GM12878 (cell line): ENCODE measurements around the gene OXTR. TPM values are rescaled to one million over a fixed set of nuclear protein-coding genes. Genes with fewer than 3 reads are reported as not detected.

Experiments
- ATAC-seq: fragments of 200-7000 bp; cut with Tn5 transposase; 3 replicates; pipeline ENCODE4 v1.9.1; 2020; ENCODE audit warnings: mild to moderate bottlenecking, moderate library complexity
- BruUV-seq: library from RNA; stranded (reverse); fragments of 400-500 nt; replicated peaks from 2 replicates; lab custom pipeline; 2021; lab: Mats Ljungman, UMichigan
- CTCF ChIA-PET: fragments of 300-600 bp; sonication (Branson Sonifier 250); formaldehyde crosslinking; extraction: SDS; loops from one replicate; lab custom pipeline; 2021; ENCODE audit warnings: inconsistent platforms; lab: Yijun Ruan, JAX
- POLR2A ChIA-PET: fragments of 350-600 bp; formaldehyde crosslinking; extraction: SDS; loops from one replicate; lab custom pipeline; 2021; ENCODE audit warnings: inconsistent platforms; lab: Charles Lee
- RAD21 ChIA-PET: fragments of 300-600 bp; sonication (Branson Sonifier 250); formaldehyde crosslinking; loops from one replicate; lab custom pipeline; 2023; ENCODE audit warnings: antibody characterized with exemption; ENCODE audit not compliant: unreplicated experiment; lab: Charles Lee
- SMC1A ChIA-PET: fragments of 300-600 bp; sonication (Branson Sonifier 250); formaldehyde crosslinking; loops from one replicate; lab custom pipeline; 2023; ENCODE audit not compliant: unreplicated experiment, uncharacterized antibody; lab: Charles Lee
- DNase-seq: peaks from one replicate; pipeline ENCODE4 v3.0.0-alpha.2; 2011; ENCODE audit warnings: low read depth, low spot score
- FAIRE-seq: peaks from 3 replicates; lab custom pipeline; 2011; peaks lifted over from hg19 to GRCh38; lab: Jason Lieb, UNC
- H2AFZ ChIP-seq: 2 replicates; pipeline ENCODE4 v1.6.0; 2011; ENCODE audit warnings: low read depth, low read length, control low read depth; ENCODE audit not compliant: control insufficient read depth
- H3K27ac ChIP-seq: 2 replicates; pipeline ENCODE4 v1.5.1; 2011; ENCODE audit warnings: control low read depth; ENCODE audit not compliant: control insufficient read depth, insufficient read depth
- H3K27me3 ChIP-seq, 2 experiments: replicated peaks in 1 of 2; 2 replicates each; pipeline versions ENCODE4 v1.6.0 to v1.6.1; 2011; ENCODE audit warnings: low read length in 1 of 2; ENCODE audit not compliant: control insufficient read depth in 2 of 2, insufficient read depth in 2 of 2
- H3K36me3 ChIP-seq, 2 experiments: 2 replicates each; pipeline ENCODE4 v1.5.1; 2011; ENCODE audit warnings: low read length in 1 of 2; ENCODE audit not compliant: control insufficient read depth in 2 of 2, insufficient read depth in 2 of 2
- H3K4me1 ChIP-seq: 2 replicates; pipeline ENCODE4 v1.6.1; 2011; ENCODE audit warnings: mild to moderate bottlenecking, low read length, moderate library complexity, mixed read lengths; ENCODE audit not compliant: control insufficient read depth, insufficient read depth
- H3K4me2 ChIP-seq: 2 replicates; pipeline ENCODE4 v1.6.0; 2011; ENCODE audit warnings: control low read depth; ENCODE audit not compliant: control insufficient read depth, insufficient read depth
- H3K4me3 ChIP-seq: fragments of 200-600 bp; sonication (generic); 2 replicates; pipeline ENCODE4 v1.5.1; 2016
- H3K79me2 ChIP-seq: 2 replicates; pipeline ENCODE4 v1.6.0; 2011; ENCODE audit warnings: low read length; ENCODE audit not compliant: control insufficient read depth, insufficient read depth
- H3K9ac ChIP-seq: 2 replicates; pipeline ENCODE4 v1.8.0; 2011; ENCODE audit warnings: low read length, control low read depth, mixed read lengths; ENCODE audit not compliant: control insufficient read depth, insufficient read depth
- H3K9me3 ChIP-seq: replicated peaks from 3 replicates; pipeline ENCODE4 v1.5.1; 2011; ENCODE audit warnings: mild to moderate bottlenecking, low read length; ENCODE audit not compliant: control insufficient read depth, insufficient read depth
- H4K20me1 ChIP-seq: 2 replicates; pipeline ENCODE4 v1.6.0; 2011; ENCODE audit not compliant: control insufficient read depth, insufficient read depth
- ATF2 ChIP-seq: IDR thresholded peaks from 2 replicates; pipeline ENCODE4 v1.6.1; 2012; ENCODE audit warnings: low read length, inconsistent platforms
- CEBPB ChIP-seq, 2 experiments: fragments of 150-350 bp in 1 of 2; IDR thresholded peaks; 2 replicates each; pipeline ENCODE4 v1.6.1; 2012 to 2014; ENCODE audit warnings: low read depth in 2 of 2, low read length in 2 of 2, borderline replicate concordance in 1 of 2, inconsistent platforms in 1 of 2
- E4F1 ChIP-seq: fragments of 450-650 bp; IDR thresholded peaks from 2 replicates; pipeline ENCODE4 v1.6.1; 2018; ENCODE audit warnings: borderline replicate concordance, mild to moderate bottlenecking; ENCODE audit not compliant: partially characterized antibody
- GABPA ChIP-seq: IDR thresholded peaks from 2 replicates; pipeline ENCODE4 v1.6.1; 2014; ENCODE audit warnings: antibody characterized with exemption, low read depth, mild to moderate bottlenecking, inconsistent platforms
- NBN ChIP-seq: fragments of 450-650 bp; IDR thresholded peaks from 2 replicates; pipeline ENCODE4 v1.6.1; 2016
- NR2C1 ChIP-seq: fragments of 450-650 bp; IDR thresholded peaks from 2 replicates; pipeline ENCODE4 v1.6.1; 2017; ENCODE audit warnings: antibody characterized with exemption, mild to moderate bottlenecking, moderate library complexity
- PAX5 ChIP-seq: IDR thresholded peaks from 2 replicates; pipeline ENCODE4 v1.6.1; 2011; ENCODE audit warnings: low read depth, low read length, borderline replicate concordance
- POLR2A ChIP-seq: IDR thresholded peaks from 2 replicates; pipeline ENCODE4 v1.6.1; 2011; ENCODE audit warnings: low read depth, mild to moderate bottlenecking, low read length
- ZNF274 ChIP-seq: IDR thresholded peaks from one replicate; pipeline ENCODE4 v1.8.0; 2011; ENCODE audit not compliant: insufficient read length, insufficient read depth
- ZNF592 ChIP-seq: fragments of 450-650 bp; IDR thresholded peaks from 2 replicates; pipeline ENCODE4 v1.6.1; 2017; ENCODE audit warnings: mild to moderate bottlenecking, moderate library complexity
- WGBS: methylation state at CpG from one replicate; pipeline ENCODE4 v1.1.6; 2016; ENCODE audit warnings: low lambda C conversion rate; ENCODE audit not compliant: insufficient replicate concordance, insufficient coverage; ENCODE audit errors: missing lambda C conversion rate; 5-methylcytosine and 5-hydroxymethylcytosine counted together
- in situ Hi-C: fragments of 300-500 bp; cut with MboI; formaldehyde crosslinking; loops from 9 replicates; pipeline ENCODE4 v1.14.3; 2018; ENCODE audit warnings: mixed read lengths
- intact Hi-C: fragments of 100-400 bp; cut with micrococcal nuclease; formaldehyde crosslinking; loops from one replicate; pipeline ENCODE4 v1.14.2; 2022; ENCODE audit not compliant: unreplicated experiment
- polyA plus RNA-seq, 11 experiments: library from polyadenylated mRNA; depleted of rRNA in 4 of 11; unstranded in 6 of 11; stranded (reverse) in 5 of 11; fragments of >200 nt; fragmentation: Nextera tagmentation in 4 of 11; fragmentation: Illumina TruSeq in 1 of 11; extraction: Ambion mirVana in 4 of 11; extraction: Trizol in 1 of 11; gene quantifications; 1 replicate in 1 of 11; 2 replicates in 10 of 11; pipeline versions ENCODE4 v1.2.1 to v1.2.3, GENCODE V29; 2011 to 2016; ENCODE audit warnings: inconsistent platforms in 2 of 11, missing spikeins in 2 of 11, low read depth in 1 of 11
- total RNA-seq, 4 experiments: library from RNA; depleted of rRNA in 3 of 4; stranded (reverse); fragments of >200 nt in 3 of 4; fragmentation: Illumina TruSeq in 1 of 4; extraction: Trizol in 1 of 4; gene quantifications; 2 replicates each; pipeline versions ENCODE4 v1.2.1 to v1.2.3, GENCODE V29; 2013 to 2021
- TF ChIP-seq, protein P1 (sequence below): IDR thresholded peaks from 2 replicates; pipeline ENCODE4 v1.6.1; 2011; ENCODE audit warnings: borderline replicate concordance, low read depth, mild to moderate bottlenecking, moderate library complexity, mixed read lengths, low read length; ENCODE audit not compliant: insufficient read depth; ENCODE audit errors: extremely low read length

The OXTR gene
- total and polyA plus RNA-seq, 10 of the 15 experiments (the other 5 are each of a cell fraction or from before 2014, with no cell fraction given): 0.43 to 5.9 (median 2.6) TPM

GRCh38 chr3:8734137-8734878 lies 35.1 kb downstream of the OXTR start (continued):
- no peak for TF ChIP-seq ZNF592

DNA sequence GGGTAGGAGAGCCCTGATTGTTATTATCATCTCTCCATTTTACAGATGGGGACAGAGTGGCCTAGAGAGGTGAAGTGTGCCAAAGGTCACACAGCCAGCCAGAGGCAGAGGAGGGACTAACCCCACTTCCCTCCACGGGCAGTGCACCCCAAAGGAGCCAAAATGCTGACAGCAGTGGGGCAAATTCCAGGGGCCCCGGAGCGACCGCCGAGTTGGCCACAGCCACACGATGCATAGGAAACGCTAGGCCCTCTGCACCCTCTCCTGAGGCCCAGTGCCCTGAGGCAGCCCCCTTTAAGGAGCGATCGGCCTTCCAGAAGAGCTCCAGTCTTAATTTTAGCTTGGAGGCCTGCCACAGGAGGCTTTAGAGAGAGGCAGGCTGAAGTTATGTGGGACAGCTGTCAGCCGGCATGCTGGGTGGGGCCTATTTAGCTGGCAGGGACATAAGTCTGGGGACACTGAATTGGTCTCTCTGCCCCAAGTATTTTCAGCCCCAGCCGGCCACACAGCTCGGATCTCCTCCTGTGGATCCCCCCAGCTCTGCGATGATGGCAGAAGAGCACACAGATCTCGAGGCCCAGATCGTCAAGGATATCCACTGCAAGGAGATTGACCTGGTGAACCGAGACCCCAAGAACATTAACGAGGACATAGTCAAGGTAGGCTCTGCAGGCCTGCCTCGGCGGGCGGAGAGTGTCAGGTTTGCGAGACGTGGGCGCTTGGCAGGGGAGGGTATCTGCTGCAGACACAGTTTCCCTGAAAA lies 35.9 kb downstream of the OXTR start, which contains the start of gene CAV3:
Gene CAV3 (plus strand): TSS at position 471 of the 763 bp plus-strand sequence. CDS start 75 bp downstream, at position 546.
- Histone ChIP-seq H3K4me2 (no peak within 1 kb of the TSS), H3K9me3 (no peaks in the 10 kb centered on the region), H3K27ac (no peak within 1 kb of the TSS), H3K79me2 (no peaks in the 10 kb centered on the region), H2AFZ (no peak within 1 kb of the TSS), H3K4me3 (no peak within 1 kb of the TSS), H4K20me1 (no peaks in the 10 kb centered on the region), H3K9ac (no peak within 1 kb of the TSS), H3K36me3 (no peaks in the 10 kb centered on the region), H3K4me1 (no peaks in the 10 kb centered on the region), H3K27me3 (peaks cover 0 to 4% of the 10 kb centered on the region in 2 experiments; a peak in 1 of 4 replicates)
- WGBS: 58% methylated on average over 23 of the region's 23 CpGs
- ChIA-PET CTCF (no interaction called here), SMC1A (no interaction called here), POLR2A (no interaction called here), RAD21 (no interaction called here)
- BruUV-seq: no TSS peak
- intact Hi-C loops: no loop called here
- ATAC-seq: no peak
- in situ Hi-C loops: no loop called here
- no peak for FAIRE-seq
- no peak for DNase-seq
- TF ChIP-seq PAX5 (no peak), NBN (no peak), E4F1 (no peak), NR2C1 (no peak), CEBPB (IDR thresholded peaks at IDR 0.05; ENCODE audit: borderline replicate concordance in 1 of 2, low read depth in 2 of 2, low read length in 2 of 2) (no peak), ATF2 (no peak), GABPA (no peak), POLR2A (no peak), ZNF274 (no peak)
- TF ChIP-seq, protein P1, sequence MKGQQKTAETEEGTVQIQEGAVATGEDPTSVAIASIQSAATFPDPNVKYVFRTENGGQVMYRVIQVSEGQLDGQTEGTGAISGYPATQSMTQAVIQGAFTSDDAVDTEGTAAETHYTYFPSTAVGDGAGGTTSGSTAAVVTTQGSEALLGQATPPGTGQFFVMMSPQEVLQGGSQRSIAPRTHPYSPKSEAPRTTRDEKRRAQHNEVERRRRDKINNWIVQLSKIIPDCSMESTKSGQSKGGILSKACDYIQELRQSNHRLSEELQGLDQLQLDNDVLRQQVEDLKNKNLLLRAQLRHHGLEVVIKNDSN: no peak
